Neutrophil (primary cell): ENCODE data around the gene SLC6A9.

Experiments
- H3K27ac ChIP-seq: fragments of 200-600 bp; sonication (generic); 2 replicates; pipeline ENCODE4 v1.5.1; 2016; ENCODE audit warnings: mild to moderate bottlenecking, moderate library complexity
- H3K27me3 ChIP-seq: fragments of 200-600 bp; sonication (generic); 2 replicates; pipeline ENCODE4 v1.6.0; 2016; ENCODE audit warnings: mild to moderate bottlenecking
- H3K36me3 ChIP-seq: fragments of 200-600 bp; sonication (generic); 2 replicates; pipeline ENCODE4 v1.5.1; 2017
- H3K4me1 ChIP-seq, 2 experiments: fragments of 200-600 bp in 1 of 2; sonication (generic) in 1 of 2; 1 replicate in 1 of 2; 2 replicates in 1 of 2; pipeline versions ENCODE4 v1.5.1 to v1.6.1; 2013 to 2016; ENCODE audit warnings: low read depth in 1 of 2, low read length in 1 of 2, mild to moderate bottlenecking in 1 of 2, moderate library complexity in 1 of 2; ENCODE audit not compliant: control insufficient read depth in 1 of 2, insufficient read depth in 1 of 2
- H3K4me3 ChIP-seq, 2 experiments: fragments of 200-600 bp in 1 of 2; sonication (generic) in 1 of 2; 1 replicate in 1 of 2; 2 replicates in 1 of 2; pipeline ENCODE4 v1.5.1; 2013 to 2016; ENCODE audit warnings: low read depth in 1 of 2, low read length in 1 of 2, mild to moderate bottlenecking in 1 of 2, moderate library complexity in 1 of 2
- H3K9me3 ChIP-seq: fragments of 200-600 bp; sonication (generic); 2 replicates; pipeline ENCODE4 v1.5.1; 2016
- TF ChIP-seq, protein P1 (sequence below): fragments of 200-600 bp; sonication (generic); IDR thresholded peaks from 2 replicates; pipeline ENCODE4 v1.5.1; 2016; ENCODE audit warnings: antibody characterized with exemption

The SLC6A9 gene

DNA sequence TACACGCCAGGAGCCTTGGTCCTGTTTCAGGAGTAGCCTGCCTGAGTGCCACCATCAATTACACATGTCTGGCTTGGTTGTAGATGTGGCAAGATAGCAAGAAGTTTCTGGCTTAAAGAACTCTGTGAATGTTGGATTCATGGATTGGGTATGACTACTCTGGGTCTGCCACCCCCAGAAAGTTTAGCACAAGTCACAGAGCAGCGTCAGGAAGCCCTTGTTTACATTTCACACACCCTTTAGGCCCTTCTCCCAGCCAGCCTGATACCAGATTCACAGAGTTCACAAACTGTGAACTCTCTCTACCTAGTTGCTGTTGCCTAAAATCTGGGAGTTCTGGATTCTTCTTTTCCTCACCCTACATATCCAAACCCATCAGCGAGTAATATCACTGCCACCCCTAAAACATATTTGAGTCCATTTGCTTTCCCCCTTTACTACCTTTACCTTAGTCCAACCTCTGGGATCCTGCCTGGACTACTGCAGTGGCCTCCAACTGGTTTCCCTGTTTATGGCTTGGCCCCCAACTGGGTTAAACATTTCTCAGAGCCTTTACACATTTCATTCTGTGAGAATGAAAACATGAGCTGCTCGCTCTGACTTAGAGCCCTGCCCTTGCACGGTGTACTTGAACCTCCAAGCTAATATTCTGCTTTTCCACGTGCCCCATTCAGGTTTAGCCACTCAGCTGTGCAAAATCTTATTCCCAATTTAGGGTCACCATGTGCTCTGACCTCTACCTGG lies 43.9 kb downstream of the SLC6A9 start:
- Histone ChIP-seq H3K9me3 (no peaks in the 10 kb centered on the region), H3K4me1 (peaks cover 30 to 32% of the 10 kb centered on the region in 2 experiments), H3K27ac (no peak overlapping the region), H3K4me3 (no peak overlapping the region), H3K27me3 (no peaks in the 10 kb centered on the region), H3K36me3 (no peaks in the 10 kb centered on the region)
- TF ChIP-seq, protein P1, sequence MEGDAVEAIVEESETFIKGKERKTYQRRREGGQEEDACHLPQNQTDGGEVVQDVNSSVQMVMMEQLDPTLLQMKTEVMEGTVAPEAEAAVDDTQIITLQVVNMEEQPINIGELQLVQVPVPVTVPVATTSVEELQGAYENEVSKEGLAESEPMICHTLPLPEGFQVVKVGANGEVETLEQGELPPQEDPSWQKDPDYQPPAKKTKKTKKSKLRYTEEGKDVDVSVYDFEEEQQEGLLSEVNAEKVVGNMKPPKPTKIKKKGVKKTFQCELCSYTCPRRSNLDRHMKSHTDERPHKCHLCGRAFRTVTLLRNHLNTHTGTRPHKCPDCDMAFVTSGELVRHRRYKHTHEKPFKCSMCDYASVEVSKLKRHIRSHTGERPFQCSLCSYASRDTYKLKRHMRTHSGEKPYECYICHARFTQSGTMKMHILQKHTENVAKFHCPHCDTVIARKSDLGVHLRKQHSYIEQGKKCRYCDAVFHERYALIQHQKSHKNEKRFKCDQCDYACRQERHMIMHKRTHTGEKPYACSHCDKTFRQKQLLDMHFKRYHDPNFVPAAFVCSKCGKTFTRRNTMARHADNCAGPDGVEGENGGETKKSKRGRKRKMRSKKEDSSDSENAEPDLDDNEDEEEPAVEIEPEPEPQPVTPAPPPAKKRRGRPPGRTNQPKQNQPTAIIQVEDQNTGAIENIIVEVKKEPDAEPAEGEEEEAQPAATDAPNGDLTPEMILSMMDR: no peak

DNA sequence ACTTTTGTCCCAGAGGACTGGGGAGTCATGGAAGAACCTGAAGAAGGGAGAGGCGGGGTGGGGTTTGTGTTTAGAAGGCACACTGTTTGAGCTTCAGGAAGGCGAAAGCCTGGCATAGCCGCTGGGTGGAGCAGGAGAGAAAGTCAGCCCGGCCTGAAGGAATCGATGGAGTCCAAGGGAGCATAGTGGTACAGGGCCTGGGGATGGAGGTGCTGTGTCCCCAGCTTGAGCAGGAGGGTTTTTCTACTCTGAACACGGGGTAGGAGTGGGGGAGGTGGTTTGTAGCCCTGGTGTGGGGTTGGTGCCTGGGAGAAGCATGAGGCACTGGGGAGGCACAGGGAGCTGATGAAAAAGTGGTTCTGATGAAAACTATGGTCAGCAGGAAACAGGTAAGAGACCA lies 44.5 kb downstream of the SLC6A9 start:
- peaks cover 30 to 31% of the 10 kb centered on the region in 2 experiments for H3K4me1 ChIP-seq
- H3K27me3 ChIP-seq: no peaks in the 10 kb centered on the region
- H3K4me3 ChIP-seq: no peak overlapping the region
- TF ChIP-seq, protein P1: no peak
- H3K36me3 ChIP-seq: no peaks in the 10 kb centered on the region
- no peak overlapping the region for H3K27ac ChIP-seq
- H3K9me3 ChIP-seq: no peaks in the 10 kb centered on the region

DNA sequence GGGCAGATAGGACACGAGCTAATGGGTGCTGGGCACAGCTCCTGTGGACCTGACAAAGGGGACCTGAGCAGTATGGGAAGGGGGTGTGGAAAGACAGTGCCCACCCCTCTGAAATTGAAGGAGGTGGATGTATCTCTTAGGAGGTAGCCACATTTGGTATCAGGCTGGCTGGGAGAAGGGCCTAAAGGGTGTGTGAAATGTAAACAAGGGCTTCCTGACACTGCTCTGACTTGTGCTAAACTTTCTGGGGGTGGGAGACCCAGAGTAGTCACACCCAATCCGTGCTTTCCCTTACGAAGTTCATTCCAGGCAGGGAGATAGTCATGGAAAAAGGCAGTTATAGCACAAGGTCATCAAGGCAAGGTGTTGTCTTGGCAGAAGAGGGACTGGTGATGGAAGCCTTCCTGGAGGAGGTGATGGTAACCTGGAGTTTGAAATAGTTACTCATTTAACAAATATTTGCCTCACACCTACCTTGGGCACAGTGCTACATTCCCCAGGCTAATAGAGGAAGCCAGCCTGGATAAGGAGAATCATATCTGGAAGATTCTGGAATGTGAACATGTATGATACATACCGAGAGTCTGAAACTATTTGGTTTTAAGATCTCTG lies 45.2 kb downstream of the SLC6A9 start:
- Histone ChIP-seq H3K27me3 (no peaks in the 10 kb centered on the region), H3K36me3 (no peaks in the 10 kb centered on the region), H3K9me3 (no peaks in the 10 kb centered on the region), H3K27ac (no peak overlapping the region), H3K4me3 (no peak overlapping the region), H3K4me1 (peaks cover 31 to 34% of the 10 kb centered on the region in 2 experiments)
- TF ChIP-seq, protein P1: no peak

DNA sequence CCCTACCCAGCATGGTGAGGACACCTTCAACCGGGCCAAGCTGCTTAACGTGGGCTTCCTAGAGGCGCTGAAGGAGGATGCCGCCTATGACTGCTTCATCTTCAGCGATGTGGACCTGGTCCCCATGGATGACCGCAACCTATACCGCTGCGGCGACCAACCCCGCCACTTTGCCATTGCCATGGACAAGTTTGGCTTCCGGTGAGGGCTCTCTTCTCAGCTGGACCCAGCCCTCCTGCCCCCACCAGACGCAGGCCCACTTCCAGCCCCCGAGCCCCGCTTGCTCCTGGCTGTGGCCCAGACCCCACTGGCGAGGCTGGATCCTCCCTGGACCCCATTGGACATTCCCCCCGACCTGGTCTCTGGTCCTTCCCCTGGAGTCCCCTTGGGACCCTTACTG lies 46.4 kb downstream of the SLC6A9 start:
- peaks cover 7% of the 10 kb centered on the region for H3K27me3 ChIP-seq
- no peaks in the 10 kb centered on the region for H3K9me3 ChIP-seq
- TF ChIP-seq, protein P1: no peak
- no peak overlapping the region for H3K4me3 ChIP-seq
- H3K27ac ChIP-seq: no peak overlapping the region
- H3K36me3 ChIP-seq: no peaks in the 10 kb centered on the region
- peaks cover 37 to 40% of the 10 kb centered on the region in 2 experiments for H3K4me1 ChIP-seq

DNA sequence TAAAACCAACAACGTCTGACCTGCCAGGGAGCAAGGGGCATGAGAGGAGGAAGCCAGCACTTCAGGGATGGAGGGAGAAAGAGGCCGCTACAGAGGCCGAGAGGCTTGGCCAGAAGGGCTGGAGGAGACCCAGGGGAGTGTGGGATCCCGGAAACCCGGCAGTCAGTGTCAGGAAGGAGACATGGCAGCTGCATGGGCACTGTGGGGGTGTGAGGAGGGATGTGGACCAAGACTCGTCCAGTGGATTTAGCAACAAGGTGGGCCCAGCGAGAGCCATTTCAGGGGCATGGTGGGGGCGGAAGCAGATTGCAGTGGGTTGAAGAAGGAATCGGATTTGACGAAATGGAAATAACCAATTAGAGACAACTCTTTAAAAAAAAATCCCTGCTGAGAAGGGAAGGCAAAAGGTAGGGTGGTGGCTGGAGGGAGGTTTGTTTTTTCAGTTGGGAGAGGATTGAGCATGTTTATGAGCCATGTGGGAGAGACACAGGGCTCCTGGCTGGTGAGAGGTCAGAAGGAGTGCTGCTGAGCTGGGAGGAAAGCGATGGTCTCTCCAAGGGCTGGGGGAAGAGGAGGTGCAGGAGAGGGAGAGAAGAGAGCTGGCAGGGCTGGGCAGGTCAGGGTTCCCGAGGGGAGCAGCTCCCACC lies 47.9 kb downstream of the SLC6A9 start:
- peaks cover 13% of the 10 kb centered on the region for H3K27me3 ChIP-seq
- TF ChIP-seq, protein P1: no peak
- peak overlapping the region; percentile 85 for H3K27ac ChIP-seq
- H3K4me3 ChIP-seq: peak overlapping the region; percentile 31 to 45
- no peaks in the 10 kb centered on the region for H3K9me3 ChIP-seq
- peaks cover 49% of the 10 kb centered on the region in 2 experiments for H3K4me1 ChIP-seq
- H3K36me3 ChIP-seq: peaks cover 4% of the 10 kb centered on the region
